ENCODE data around the gene UBXN7.
"Not testable (repeated sequence)": the region's sequence is repeated elsewhere in the genome, so short reads cannot be mapped to it uniquely, and the experiment has no call there.

GRCh38 chr3:196386034-196386433 lies 46.2 kb downstream of the UBXN7 start:
- not testable (repeated sequence) for TF ChIP-seq SMAD3 (CRISPR knock-in tag; IDR thresholded peaks at IDR 0.05); ZHX1 (CRISPR knock-in tag; IDR thresholded peaks at IDR 0.05; ENCODE audit: low read depth); EP300 (IDR thresholded peaks at IDR 0.05; ENCODE audit: low read depth in 2 of 2, low read length in 2 of 2); EP300 (CRISPR knock-in tag; IDR thresholded peaks at IDR 0.05; ENCODE audit: borderline replicate concordance); ZNF460 (CRISPR knock-in tag; IDR thresholded peaks at IDR 0.05; ENCODE audit: borderline replicate concordance)
